ENCODE measurements around the gene MKX.

The MKX gene

GRCh38 chr10:27658788-27659187, 86.8 kb downstream of the MKX start:
- Histone ChIP-seq H3K27ac (replicated peaks) (no peak overlapping the region), H3K27me3 (ENCODE audit: insufficient read depth, poor library complexity, severe bottlenecking) (no peaks in the 10 kb centered on the region), H3K4me3 (replicated peaks; ENCODE audit: insufficient read depth, low read length) (no peak overlapping the region)
- TF ChIP-seq CTCF (IDR thresholded peaks at IDR 0.05; ENCODE audit: insufficient read depth, low read length), result no peak
- TF ChIP-seq POLR2AphosphoS5 (IDR thresholded peaks at IDR 0.05; ENCODE audit: low read depth), result no peak
- TF ChIP-seq REST (IDR thresholded peaks at IDR 0.05; ENCODE audit: insufficient replicate concordance, low read depth), result no peak
- TF ChIP-seq SPI1 (IDR thresholded peaks at IDR 0.05; ENCODE audit: borderline replicate concordance, low read depth), result no peak
- no peak for TF ChIP-seq GABPA (IDR thresholded peaks at IDR 0.05; ENCODE audit: low read depth)
- no peak for DNase-seq (ENCODE audit: low read depth in 1 of 2, low spot score in 1 of 2)

GRCh38 chr10:27655296-27655695, 90.3 kb downstream of the MKX start:
- Histone ChIP-seq H3K4me3 (replicated peaks; ENCODE audit: insufficient read depth, low read length) (no peak overlapping the region), H3K27me3 (ENCODE audit: insufficient read depth, poor library complexity, severe bottlenecking) (no peaks in the 10 kb centered on the region), H3K27ac (replicated peaks) (no peak overlapping the region)
- no peak for DNase-seq (ENCODE audit: low read depth in 1 of 2, low spot score in 1 of 2)
- TF ChIP-seq POLR2AphosphoS5 (IDR thresholded peaks at IDR 0.05; ENCODE audit: low read depth), result no peak
- no peak for TF ChIP-seq CTCF (IDR thresholded peaks at IDR 0.05; ENCODE audit: insufficient read depth, low read length)
- TF ChIP-seq SPI1 (IDR thresholded peaks at IDR 0.05; ENCODE audit: borderline replicate concordance, low read depth), result no peak
- no peak for TF ChIP-seq REST (IDR thresholded peaks at IDR 0.05; ENCODE audit: insufficient replicate concordance, low read depth)
- TF ChIP-seq GABPA (IDR thresholded peaks at IDR 0.05; ENCODE audit: low read depth), result no peak

- Histone ChIP-seq H3K4me3 (replicated peaks; ENCODE audit: insufficient read depth, low read length) (no peak overlapping the region), H3K27ac (replicated peaks) (no peak overlapping the region), H3K27me3 (ENCODE audit: insufficient read depth, poor library complexity, severe bottlenecking) (no peaks in the 10 kb centered on the region)
- no peak for DNase-seq (ENCODE audit: low read depth in 1 of 2, low spot score in 1 of 2)
- TF ChIP-seq SPI1 (IDR thresholded peaks at IDR 0.05; ENCODE audit: borderline replicate concordance, low read depth) (no peak), POLR2AphosphoS5 (IDR thresholded peaks at IDR 0.05; ENCODE audit: low read depth) (no peak), REST (IDR thresholded peaks at IDR 0.05; ENCODE audit: insufficient replicate concordance, low read depth) (no peak), GABPA (IDR thresholded peaks at IDR 0.05; ENCODE audit: low read depth) (no peak), CTCF (IDR thresholded peaks at IDR 0.05; ENCODE audit: insufficient read depth, low read length) (no peak)
These were observed 91.3 kb downstream of the MKX start for GRCh38 chr10:27654284-27654683.

Data from HL-60 (cell line).